AG04450 (cell line): Measurements from ENCODE around the gene FBXL19. TPM values are rescaled to one million over a fixed set of nuclear protein-coding genes. Genes with fewer than 3 reads are reported as not detected.

Source experiments
- CTCF ChIA-PET: fragments of 300-600, 350-600 bp; formaldehyde crosslinking; extraction: SDS; loops from one replicate; lab custom pipeline; 2022; ENCODE audit warnings: antibody characterized with exemption, inconsistent platforms; lab: Charles Lee
- POLR2A ChIA-PET: fragments of 350-600 bp; formaldehyde crosslinking; extraction: SDS; loops from one replicate; lab custom pipeline; 2021; ENCODE audit warnings: antibody characterized with exemption, inconsistent platforms; lab: Yijun Ruan, JAX
- DNase-seq: peaks from one replicate; pipeline ENCODE4 v3.0.0-alpha.2; 2011; ENCODE audit warnings: low read depth, low spot score
- H3K27ac ChIP-seq: one replicate; pipeline ENCODE4 v1.5.1; 2012; ENCODE audit warnings: low read depth, low read length, control low read depth
- H3K27me3 ChIP-seq: one replicate; pipeline ENCODE4 v1.6.0; 2012; ENCODE audit warnings: low read length; ENCODE audit not compliant: control insufficient read depth, insufficient read depth
- H3K4me3 ChIP-seq: 2 replicates; pipeline ENCODE4 v1.5.1; 2011; ENCODE audit warnings: mild to moderate bottlenecking, low read depth, low read length, control low read depth
- H3K9me3 ChIP-seq: 2 replicates; pipeline ENCODE4 v1.5.1; 2012; ENCODE audit warnings: low read length; ENCODE audit not compliant: control insufficient read depth, insufficient read depth
- polyA plus RNA-seq: library from polyadenylated mRNA; depleted of rRNA; stranded (reverse); fragments of >200 nt; gene quantifications from 2 replicates; pipeline ENCODE4 v1.2.3, GENCODE V29; 2011; rRNA removed
- small RNA-seq: library from RNA; depleted of rRNA; stranded (forward); fragments of <200 nt; gene quantifications from one replicate; pipeline ENCODE3, GENCODE V24; 2012; ENCODE audit warnings: low read depth; ENCODE audit not compliant: insufficient read length
- TF ChIP-seq, protein P1 (sequence below): IDR thresholded peaks from 2 replicates; pipeline ENCODE4 v1.5.1; 2011; ENCODE audit warnings: low read depth, low read length, control low read depth, inconsistent platforms

FBXL19 gene
- polyA plus RNA-seq, 1 experiment = 7.1 TPM

DNA sequence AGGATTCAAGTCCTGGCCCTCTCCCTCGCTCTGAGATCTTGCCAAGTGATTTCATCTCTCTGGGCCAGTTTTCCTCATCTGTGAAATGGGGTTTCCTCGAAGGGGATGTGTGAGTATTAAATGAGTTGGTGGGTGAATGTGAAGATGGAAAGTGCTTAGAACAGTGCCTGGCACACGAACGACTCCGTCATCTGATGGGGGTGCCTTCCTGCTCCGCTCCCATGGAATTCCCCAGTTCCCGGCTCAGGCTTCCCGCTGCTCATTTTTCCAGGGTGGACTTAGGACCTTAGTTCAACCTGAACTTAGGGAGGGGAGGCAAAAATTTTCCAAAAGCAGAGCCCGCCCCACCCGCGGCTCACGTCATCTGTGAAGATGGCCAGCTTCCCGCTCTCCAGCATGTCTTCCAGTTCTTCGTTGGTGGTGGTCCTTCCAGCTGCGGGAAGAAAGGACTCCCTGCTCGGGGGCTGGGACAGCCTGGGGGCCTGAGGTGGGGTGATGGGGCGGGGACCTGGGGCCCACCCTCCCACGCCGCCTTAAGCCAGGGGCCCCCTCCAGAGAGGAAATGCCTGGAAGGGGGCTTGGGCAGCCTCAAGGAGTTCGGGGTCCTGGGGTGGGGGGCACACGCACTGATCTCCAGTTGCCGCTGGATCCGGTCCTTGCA is 73.1 kb downstream of the FBXL19 start:
- H3K9me3 ChIP-seq = no peaks in the 10 kb centered on the region
- TF ChIP-seq, protein P1, sequence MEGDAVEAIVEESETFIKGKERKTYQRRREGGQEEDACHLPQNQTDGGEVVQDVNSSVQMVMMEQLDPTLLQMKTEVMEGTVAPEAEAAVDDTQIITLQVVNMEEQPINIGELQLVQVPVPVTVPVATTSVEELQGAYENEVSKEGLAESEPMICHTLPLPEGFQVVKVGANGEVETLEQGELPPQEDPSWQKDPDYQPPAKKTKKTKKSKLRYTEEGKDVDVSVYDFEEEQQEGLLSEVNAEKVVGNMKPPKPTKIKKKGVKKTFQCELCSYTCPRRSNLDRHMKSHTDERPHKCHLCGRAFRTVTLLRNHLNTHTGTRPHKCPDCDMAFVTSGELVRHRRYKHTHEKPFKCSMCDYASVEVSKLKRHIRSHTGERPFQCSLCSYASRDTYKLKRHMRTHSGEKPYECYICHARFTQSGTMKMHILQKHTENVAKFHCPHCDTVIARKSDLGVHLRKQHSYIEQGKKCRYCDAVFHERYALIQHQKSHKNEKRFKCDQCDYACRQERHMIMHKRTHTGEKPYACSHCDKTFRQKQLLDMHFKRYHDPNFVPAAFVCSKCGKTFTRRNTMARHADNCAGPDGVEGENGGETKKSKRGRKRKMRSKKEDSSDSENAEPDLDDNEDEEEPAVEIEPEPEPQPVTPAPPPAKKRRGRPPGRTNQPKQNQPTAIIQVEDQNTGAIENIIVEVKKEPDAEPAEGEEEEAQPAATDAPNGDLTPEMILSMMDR = no peak
- ChIA-PET POLR2A (interaction anchor here (1.0 kb wide), 2 partner anchors 78 to 146 kb away, joined by 3 to 4 read pairs; partner anchors contain the start of genes ZNF646 and ZNF668), CTCF (interaction anchor here (1.8 kb wide), 1 partner anchor 146 kb away, joined by 5 read pairs; no protein-coding TSS in a partner anchor)
- DNase-seq = no peak
- H3K27me3 ChIP-seq = no peaks in the 10 kb centered on the region
- no peak overlapping the region for H3K27ac ChIP-seq
- H3K4me3 ChIP-seq = peak overlapping the region; percentile 59

GRCh38 chr16:30996985-30997724 is 73.8 kb downstream of the FBXL19 start:
- DNase-seq = no peak
- no peaks in the 10 kb centered on the region for H3K9me3 ChIP-seq
- TF ChIP-seq, protein P1 = no peak
- POLR2A ChIA-PET = interaction anchor here (0.5 to 1.0 kb wide), 3 partner anchors 77 to 145 kb away, joined by 3 to 4 read pairs (median 3); partner anchors contain the start of genes ZNF646 and ZNF668
- H3K4me3 ChIP-seq = peak overlapping the region; percentile 59
- no peaks in the 10 kb centered on the region for H3K27me3 ChIP-seq
- H3K27ac ChIP-seq = peak overlapping the region; percentile 99
- CTCF ChIA-PET = interaction anchor here (1.8 kb wide), 1 partner anchor 145 kb away, joined by 5 read pairs; no protein-coding TSS in a partner anchor

GRCh38 chr16:30997725-30998711 is 74.6 kb downstream of the FBXL19 start:
- CTCF ChIA-PET = interaction anchor here (0.9 to 2.7 kb wide), 4 partner anchors 13 to 144 kb away, joined by 3 to 10 read pairs (median 7); partner anchors contain the start of gene HSD3B7
- Histone ChIP-seq H3K4me3 (peak overlapping the region; percentile 49), H3K27me3 (no peaks in the 10 kb centered on the region), H3K9me3 (no peaks in the 10 kb centered on the region), H3K27ac (peak overlapping the region; percentile 99)
- peak; percentile 55 for DNase-seq
- TF ChIP-seq, protein P1 = no peak
- POLR2A ChIA-PET = interaction anchor here (0.5 to 1.0 kb wide), 5 partner anchors 71 to 144 kb away, joined by 3 to 4 read pairs (median 3); partner anchors contain the start of genes ZNF646 and ZNF668

Small RNA genes within 50 kb of the gene (small RNA-seq; reads per million reads assigned to genes)
- gene AC135048.1 = not detected
- gene MIR4519 = not detected
- gene MIR762 = not detected

Other genes with a start within 250 kb of the FBXL19 start
- gene SRCAP, start 224.4 kb upstream of the FBXL19 start, polyA plus RNA-seq = 3.1 and 5.8 TPM in 2 replicates
- 21.7 and 26.0 TPM in 2 replicates for gene PHKG2, start 175.1 kb upstream of the FBXL19 start, polyA plus RNA-seq
- gene CFAP119, start 161.5 kb upstream of the FBXL19 start, polyA plus RNA-seq = 2.6 and 3.1 TPM in 2 replicates
- gene RNF40, start 161.2 kb upstream of the FBXL19 start, polyA plus RNA-seq = 66.8 and 75.5 TPM in 2 replicates
- 5.1 and 8.0 TPM in 2 replicates for gene ZNF629, start 136.4 kb upstream of the FBXL19 start, polyA plus RNA-seq
- gene BCL7C, start 29.5 kb upstream of the FBXL19 start, polyA plus RNA-seq = 27.7 and 27.8 TPM in 2 replicates
- 10.1 and 12.5 TPM in 2 replicates for gene CTF1, start 27.0 kb upstream of the FBXL19 start, polyA plus RNA-seq
- 23.7 and 29.5 TPM in 2 replicates for gene ORAI3, start 25.5 kb downstream of the FBXL19 start, polyA plus RNA-seq
- 1.1 and 1.4 TPM in 2 replicates for gene SETD1A, start 34.2 kb downstream of the FBXL19 start, polyA plus RNA-seq
- 6.1 and 9.5 TPM in 2 replicates for gene HSD3B7, start 61.6 kb downstream of the FBXL19 start, polyA plus RNA-seq
- 4.2 and 4.8 TPM in 2 replicates for gene STX1B, start 87.1 kb downstream of the FBXL19 start, polyA plus RNA-seq
- 43.7 and 45.9 TPM in 2 replicates for gene STX4, start 110.0 kb downstream of the FBXL19 start, polyA plus RNA-seq
- 5.9 and 8.6 TPM in 2 replicates for gene ZNF668, start 150.7 kb downstream of the FBXL19 start, polyA plus RNA-seq
- gene ZNF646, start 150.8 kb downstream of the FBXL19 start, polyA plus RNA-seq = 2.4 and 4.5 TPM in 2 replicates
- 0.67 and 0.79 TPM in 2 replicates for gene PRSS53, start 165.4 kb downstream of the FBXL19 start, polyA plus RNA-seq
- gene VKORC1, start 171.2 kb downstream of the FBXL19 start, polyA plus RNA-seq = 210 and 272 TPM in 2 replicates
- 31.6 and 42.3 TPM in 2 replicates for gene BCKDK, start 184.8 kb downstream of the FBXL19 start, polyA plus RNA-seq
- gene KAT8, start 194.1 kb downstream of the FBXL19 start, polyA plus RNA-seq = 23.0 and 24.7 TPM in 2 replicates
- gene PRSS8, start 212.2 kb downstream of the FBXL19 start, polyA plus RNA-seq = not detected in 2 replicates
- gene PRSS36, start 226.5 kb downstream of the FBXL19 start, polyA plus RNA-seq = 0.24 and 0.42 TPM in 2 replicates